T-cell (primary cell): ENCODE measurements around the gene FANCE. TPM values are rescaled to one million over a fixed set of nuclear protein-coding genes. Genes with fewer than 3 reads are reported as not detected.
A peak's percentile ranks its signal among the peaks of the same experiment; 100 is the strongest.

ENCODE experiments used
- ATAC-seq, 4 experiments: fragments of 200-7000 bp in 3 of 4; fragments of 150-1000 bp in 1 of 4; cut with Tn5 transposase; replicated peaks in 1 of 4; 1 replicate in 3 of 4; 2 replicates in 1 of 4; pipeline ENCODE4 v1.10.0; 2021; ENCODE audit warnings: moderate library complexity in 3 of 4, mild to moderate bottlenecking in 2 of 4, moderate number of reproducible peaks in 1 of 4
- CTCF ChIA-PET, 2 donors: fragments of 300-600 bp; sonication (Branson Sonifier 250); formaldehyde crosslinking; loops; one replicate each; lab custom pipeline; 2022; ENCODE audit warnings: antibody characterized with exemption in 2 of 2; lab: Charles Lee
- POLR2A ChIA-PET, 2 donors: fragments of 300-600 bp; sonication (Branson Sonifier 250); formaldehyde crosslinking; loops; one replicate each; lab custom pipeline; 2022; ENCODE audit warnings: antibody characterized with exemption in 2 of 2; lab: Charles Lee
- DNase-seq, 35 experiments: peaks; one replicate each; pipeline versions ENCODE4 v3.0.0 to v3.0.0-alpha.2; 2013 to 2023
- H3K27ac ChIP-seq: one replicate; pipeline ENCODE4 v1.5.1; 2013; ENCODE audit warnings: low read length
- H3K27me3 ChIP-seq, 2 experiments: replicated peaks in 1 of 2; 1 replicate in 1 of 2; 2 replicates in 1 of 2; pipeline versions ENCODE4 v1.6.1 to v1.7.0; 2013; ENCODE audit warnings: low read length in 1 of 2, mixed read lengths in 1 of 2; ENCODE audit not compliant: control insufficient read depth in 2 of 2, insufficient read depth in 2 of 2; ENCODE audit errors: extremely low read depth in 1 of 2
- H3K36me3 ChIP-seq, 2 donors: 1 replicate in 1 of 2; 2 replicates in 1 of 2; pipeline versions ENCODE4 v1.6.1 to v1.7.0; 2013; ENCODE audit warnings: low read length in 1 of 2; ENCODE audit not compliant: control insufficient read depth in 2 of 2, insufficient read depth in 1 of 2; ENCODE audit errors: extremely low read depth in 1 of 2
- H3K4me1 ChIP-seq, 2 experiments: 1 replicate in 1 of 2; 2 replicates in 1 of 2; pipeline versions ENCODE4 v1.6.1 to v1.7.0; 2013; ENCODE audit warnings: low read length in 2 of 2, mixed read lengths in 1 of 2; ENCODE audit not compliant: insufficient read depth in 2 of 2, control insufficient read depth in 1 of 2; ENCODE audit errors: extremely low read depth in 1 of 2
- H3K4me3 ChIP-seq, 2 donors: 1 replicate in 1 of 2; 2 replicates in 1 of 2; pipeline versions ENCODE4 v1.5.1 to v1.7.0; 2013; ENCODE audit warnings: mild to moderate bottlenecking in 2 of 2, low read length in 1 of 2, moderate library complexity in 1 of 2; ENCODE audit not compliant: control insufficient read depth in 1 of 2; ENCODE audit errors: extremely low read depth in 1 of 2
- H3K9me3 ChIP-seq: 2 replicates; pipeline ENCODE4 v1.7.0; 2013
- H3K27ac Mint-ChIP-seq, 2 donors: one replicate each; pipeline ENCODE4 v1.8.0; 2020 to 2021; ENCODE audit warnings: mild to moderate bottlenecking in 2 of 2, mixed read lengths in 2 of 2
- H3K27me3 Mint-ChIP-seq, 2 donors: one replicate each; pipeline ENCODE4 v1.8.0; 2021 to 2022; ENCODE audit warnings: mixed read lengths in 2 of 2
- H3K36me3 Mint-ChIP-seq: one replicate; pipeline ENCODE4 v1.8.0; 2021; ENCODE audit warnings: mixed read lengths
- H3K4me1 Mint-ChIP-seq, 3 donors: one replicate each; pipeline ENCODE4 v1.8.0; 2020 to 2022; ENCODE audit warnings: mixed read lengths in 3 of 3, mild to moderate bottlenecking in 1 of 3
- H3K4me3 Mint-ChIP-seq, 3 donors: one replicate each; pipeline ENCODE4 v1.8.0; 2020 to 2022; ENCODE audit warnings: mild to moderate bottlenecking in 3 of 3, mixed read lengths in 3 of 3, moderate library complexity in 3 of 3
- H3K9me3 Mint-ChIP-seq, 3 donors: one replicate each; pipeline ENCODE4 v1.8.0; 2020 to 2022; ENCODE audit warnings: mixed read lengths in 3 of 3
- WGBS: methylation state at CpG from one replicate; pipeline ENCODE4 v1.1.5; 2013; ENCODE audit warnings: missing lambda C conversion rate; ENCODE audit not compliant: insufficient coverage; 5-methylcytosine and 5-hydroxymethylcytosine counted together
- total RNA-seq, 35 experiments: library from RNA in 6 of 35; stranded (reverse) in 6 of 35; fragments of 120-200 nt in 1 of 35; gene quantifications; one replicate each; pipeline versions ENCODE4 v1.2.1 to v1.2.4 and lab custom pipeline; 2013 to 2026

Gene FANCE
- total RNA-seq, 5 donors from 2014 or later (not counting 1 experiment from before 2014, with no cell fraction given): 5.6 to 12.8 (median 11.7) TPM

DNA sequence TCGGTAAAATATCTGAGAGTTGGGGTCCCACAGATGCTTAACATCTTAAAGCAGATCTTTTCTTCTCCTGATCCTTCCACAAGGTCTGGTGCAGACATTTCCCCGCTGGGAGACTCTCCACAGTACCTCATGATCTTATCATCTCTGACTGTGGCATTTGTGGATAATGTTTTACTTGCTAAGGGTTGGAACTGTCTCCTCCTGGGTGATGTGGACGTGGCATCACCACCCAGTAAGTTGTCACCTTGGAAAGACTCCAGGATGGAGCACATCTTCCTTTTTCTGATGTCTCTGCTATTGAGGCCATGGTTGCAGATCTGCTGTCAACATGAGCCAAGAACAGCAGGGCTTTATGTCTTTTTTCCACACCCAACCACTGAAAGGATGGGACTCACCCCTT, 42.0 kb upstream of the FANCE start:
- H3K4me1 ChIP-seq: peaks cover 7 to 16% of the 10 kb centered on the region in 2 experiments
- H3K27me3 ChIP-seq: no peaks in the 10 kb centered on the region
- WGBS: 44% methylated on average over 1 of the region's 3 CpGs
- Mint-ChIP-seq H3K36me3 (peaks cover 29% of the 10 kb centered on the region), H3K4me3 (peak overlapping the region in 1 of 3 donors; percentile 59), H3K9me3 (no peaks in the 10 kb centered on the region), H3K27me3 (no peaks in the 10 kb centered on the region), H3K4me1 (peaks cover 38 to 54% (median 40%) of the 10 kb centered on the region in 3 donors), H3K27ac (peak overlapping the region; percentile 65 to 84)
- no peak overlapping the region for H3K27ac ChIP-seq
- no peak overlapping the region for H3K4me3 ChIP-seq
- DNase-seq (no peak), ATAC-seq (no peak)
- ChIA-PET POLR2A (no interaction called here), CTCF (no interaction called here)
- H3K9me3 ChIP-seq: no peaks in the 10 kb centered on the region
- peaks cover 12 to 28% of the 10 kb centered on the region in 2 donors for H3K36me3 ChIP-seq

DNA sequence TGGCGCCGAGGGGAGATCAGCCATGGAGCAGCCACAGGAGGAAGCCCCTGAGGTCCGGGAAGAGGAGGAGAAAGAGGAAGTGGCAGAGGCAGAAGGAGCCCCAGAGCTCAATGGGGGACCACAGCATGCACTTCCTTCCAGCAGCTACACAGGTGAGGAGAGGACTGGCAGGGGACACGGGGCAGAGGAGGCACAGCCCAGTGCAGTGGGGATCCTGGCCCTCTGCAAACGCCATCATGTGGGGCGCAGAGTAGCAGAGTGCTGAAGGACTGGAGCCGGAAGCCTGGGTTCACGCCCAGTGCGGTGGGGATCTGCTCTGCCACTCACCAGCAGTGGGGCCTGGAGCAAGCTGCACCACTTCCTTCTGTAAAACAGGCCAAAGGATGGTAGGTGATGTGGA, 41.1 kb upstream of the FANCE start:
- Mint-ChIP-seq H3K27ac (peak overlapping the region; percentile 65 to 84), H3K27me3 (no peaks in the 10 kb centered on the region), H3K4me1 (peaks cover 43 to 58% (median 45%) of the 10 kb centered on the region in 3 donors), H3K36me3 (peaks cover 35% of the 10 kb centered on the region), H3K4me3 (peak overlapping the region in 2 of 3 donors; percentile 46 to 59), H3K9me3 (no peaks in the 10 kb centered on the region)
- CTCF ChIA-PET: interaction anchor here in 1 of 2 donors (0.6 to 1.3 kb wide), 2 partner anchors 61 to 97 kb away, joined by 4 to 5 read pairs; no protein-coding TSS in a partner anchor
- ATAC-seq (peak; percentile 64 to 82 (median 78)), DNase-seq (peak in 16 of 35 experiments; percentile 1 to 34 (median 14))
- H3K4me1 ChIP-seq: peaks cover 7 to 16% of the 10 kb centered on the region in 2 experiments
- peaks cover 12 to 32% of the 10 kb centered on the region in 2 donors for H3K36me3 ChIP-seq
- WGBS: 45% methylated on average over 9 of the region's 9 CpGs
- H3K4me3 ChIP-seq: peak overlapping the region in 1 of 2 donors; percentile 2
- POLR2A ChIA-PET: no interaction called here
- no peaks in the 10 kb centered on the region for H3K27me3 ChIP-seq
- H3K27ac ChIP-seq: no peak overlapping the region
- H3K9me3 ChIP-seq: no peaks in the 10 kb centered on the region

DNA sequence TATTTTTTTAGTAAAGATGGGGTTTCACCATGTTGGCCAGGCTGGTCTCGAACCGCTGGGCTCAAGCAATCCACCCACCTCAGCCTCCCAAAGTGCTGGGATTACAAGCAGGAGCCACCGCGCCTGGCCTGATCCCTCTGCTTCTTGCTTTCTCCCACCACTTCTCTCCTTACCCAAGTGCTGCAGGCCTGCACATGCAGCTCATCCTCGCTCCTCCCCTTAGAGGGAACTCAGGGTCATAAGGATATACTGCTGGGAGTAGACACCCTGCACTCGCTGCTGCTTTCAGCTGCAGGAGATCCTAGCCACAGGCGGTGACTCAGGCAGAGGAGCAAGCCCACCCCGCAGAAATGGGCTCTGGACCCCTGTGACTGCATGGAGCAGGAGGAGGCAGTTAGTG, 40.0 kb upstream of the FANCE start:
- peak overlapping the region in 1 of 3 donors; percentile 16 for H3K4me3 Mint-ChIP-seq
- POLR2A ChIA-PET: interaction anchor here in 1 of 2 donors (0.6 kb wide), 1 partner anchor 69 kb away, joined by 3 read pairs; no protein-coding TSS in a partner anchor
- peaks cover 35% of the 10 kb centered on the region for H3K36me3 Mint-ChIP-seq

DNA sequence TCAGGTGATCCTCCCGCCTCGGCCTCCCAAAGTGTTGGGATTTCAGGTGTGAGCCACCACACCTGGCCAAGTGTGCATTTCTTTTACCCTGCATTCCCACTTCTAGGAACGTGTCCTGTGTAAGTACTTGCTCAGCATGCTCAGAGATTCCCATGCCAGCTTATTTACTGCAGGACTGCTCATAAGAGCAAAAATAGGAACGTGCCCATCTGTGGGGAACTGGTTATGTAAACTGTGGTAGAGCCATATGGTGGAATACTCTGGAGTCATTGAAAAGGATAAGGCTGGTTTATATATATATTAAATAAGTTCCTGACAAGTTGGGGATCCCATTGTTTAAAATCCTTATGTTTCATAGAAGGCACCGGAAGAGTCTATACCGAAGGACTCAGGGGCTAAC, 38.2 kb upstream of the FANCE start:
- DNase-seq (no peak), ATAC-seq (no peak)
- H3K36me3 ChIP-seq: peaks cover 12 to 42% of the 10 kb centered on the region in 2 donors
- 100% methylated on average over 2 of the region's 6 CpGs for WGBS
- Mint-ChIP-seq H3K9me3 (no peaks in the 10 kb centered on the region), H3K36me3 (peaks cover 40% of the 10 kb centered on the region), H3K4me1 (peaks cover 56 to 67% (median 60%) of the 10 kb centered on the region in 3 donors), H3K27ac (no peak overlapping the region), H3K4me3 (no peak overlapping the region), H3K27me3 (no peaks in the 10 kb centered on the region)
- ChIA-PET CTCF (interaction anchor here in 1 of 2 donors (0.7 kb wide), 1 partner anchor 683 kb away, joined by 4 read pairs; no protein-coding TSS in a partner anchor), POLR2A (no interaction called here)
- no peak overlapping the region for H3K4me3 ChIP-seq
- H3K9me3 ChIP-seq: no peaks in the 10 kb centered on the region
- H3K27me3 ChIP-seq: no peaks in the 10 kb centered on the region
- no peak overlapping the region for H3K27ac ChIP-seq
- H3K4me1 ChIP-seq: peaks cover 14 to 35% of the 10 kb centered on the region in 2 experiments

More for the DNA sequence above, 40.0 kb upstream of the FANCE start:
- Histone ChIP-seq H3K9me3 (no peaks in the 10 kb centered on the region), H3K36me3 (peaks cover 10 to 40% of the 10 kb centered on the region in 2 donors), H3K4me3 (no peak overlapping the region), H3K27me3 (no peaks in the 10 kb centered on the region), H3K27ac (no peak overlapping the region), H3K4me1 (peaks cover 7 to 17% of the 10 kb centered on the region in 2 experiments)
- Mint-ChIP-seq H3K27me3 (no peaks in the 10 kb centered on the region), H3K4me1 (peaks cover 48 to 58% (median 48%) of the 10 kb centered on the region in 3 donors), H3K9me3 (no peaks in the 10 kb centered on the region), H3K27ac (no peak overlapping the region)
- ATAC-seq (no peak), DNase-seq (no peak)
- CTCF ChIA-PET: interaction anchor here in 1 of 2 donors (0.6 to 1.3 kb wide), 2 partner anchors 62 to 83 kb away, joined by 4 read pairs; no protein-coding TSS in a partner anchor
- 93% methylated on average over 8 of the region's 8 CpGs for WGBS

DNA sequence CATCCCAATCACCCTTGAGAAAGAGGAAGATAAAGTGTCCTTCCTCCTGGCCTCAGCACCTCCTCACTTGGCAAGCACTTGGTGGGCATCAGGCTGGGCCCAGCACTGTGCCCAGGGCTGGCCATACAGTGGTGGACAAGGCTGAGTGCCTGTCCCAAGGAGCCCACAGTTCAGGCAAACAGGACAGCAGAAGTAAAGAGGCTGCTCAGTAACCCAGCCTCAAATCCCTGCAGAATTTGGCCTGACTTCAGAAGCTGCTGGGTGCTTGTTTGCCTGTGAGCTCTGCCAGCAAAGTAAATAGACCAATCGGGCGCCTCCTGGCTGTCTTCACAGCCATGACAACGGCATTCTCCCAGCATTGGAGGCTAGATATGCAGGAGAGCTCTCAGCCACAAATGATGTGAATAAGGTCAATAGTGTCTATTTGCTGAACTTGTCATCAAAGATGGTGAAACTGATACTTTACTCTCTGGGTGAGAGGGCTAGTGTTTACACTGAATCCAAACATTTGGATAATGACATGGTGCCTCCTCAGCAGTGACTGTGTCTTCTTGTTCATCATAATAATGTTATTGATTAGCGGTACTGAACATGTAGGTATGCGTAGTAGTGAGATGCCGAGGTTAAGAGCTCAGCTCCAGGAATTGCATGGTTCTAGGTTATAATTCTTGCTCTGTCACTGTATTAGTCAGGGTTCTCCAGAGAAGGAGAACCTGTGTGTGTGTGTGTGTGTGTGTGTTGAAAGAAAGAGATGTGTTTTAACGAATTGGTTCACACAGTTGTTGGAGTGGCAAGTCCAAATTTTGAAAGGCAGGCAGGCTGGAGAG, 36.9 kb upstream of the FANCE start:
- Histone ChIP-seq H3K9me3 (no peaks in the 10 kb centered on the region), H3K27me3 (no peaks in the 10 kb centered on the region), H3K27ac (no peak overlapping the region), H3K4me3 (no peak overlapping the region), H3K4me1 (peaks cover 21 to 46% of the 10 kb centered on the region in 2 experiments), H3K36me3 (peaks cover 13 to 47% of the 10 kb centered on the region in 2 donors)
- CTCF ChIA-PET: interaction anchor here (0.6 to 1.0 kb wide), 3 partner anchors 72 to 110 kb away, joined by 3 to 6 read pairs (median 4); no protein-coding TSS in a partner anchor
- ATAC-seq (peak in 1 of 4 experiments; percentile 38), DNase-seq (peak in 16 of 35 experiments; percentile 7 to 45 (median 20))
- POLR2A ChIA-PET: no interaction called here
- H3K36me3 Mint-ChIP-seq: peaks cover 40% of the 10 kb centered on the region
- no peak overlapping the region for H3K4me3 Mint-ChIP-seq
- no peaks in the 10 kb centered on the region for H3K9me3 Mint-ChIP-seq
- 89% methylated on average over 6 of the region's 7 CpGs for WGBS
- H3K4me1 Mint-ChIP-seq: peaks cover 58 to 67% (median 62%) of the 10 kb centered on the region in 3 donors
- H3K27ac Mint-ChIP-seq: peak overlapping the region; percentile 25 to 40
- no peaks in the 10 kb centered on the region for H3K27me3 Mint-ChIP-seq

DNA sequence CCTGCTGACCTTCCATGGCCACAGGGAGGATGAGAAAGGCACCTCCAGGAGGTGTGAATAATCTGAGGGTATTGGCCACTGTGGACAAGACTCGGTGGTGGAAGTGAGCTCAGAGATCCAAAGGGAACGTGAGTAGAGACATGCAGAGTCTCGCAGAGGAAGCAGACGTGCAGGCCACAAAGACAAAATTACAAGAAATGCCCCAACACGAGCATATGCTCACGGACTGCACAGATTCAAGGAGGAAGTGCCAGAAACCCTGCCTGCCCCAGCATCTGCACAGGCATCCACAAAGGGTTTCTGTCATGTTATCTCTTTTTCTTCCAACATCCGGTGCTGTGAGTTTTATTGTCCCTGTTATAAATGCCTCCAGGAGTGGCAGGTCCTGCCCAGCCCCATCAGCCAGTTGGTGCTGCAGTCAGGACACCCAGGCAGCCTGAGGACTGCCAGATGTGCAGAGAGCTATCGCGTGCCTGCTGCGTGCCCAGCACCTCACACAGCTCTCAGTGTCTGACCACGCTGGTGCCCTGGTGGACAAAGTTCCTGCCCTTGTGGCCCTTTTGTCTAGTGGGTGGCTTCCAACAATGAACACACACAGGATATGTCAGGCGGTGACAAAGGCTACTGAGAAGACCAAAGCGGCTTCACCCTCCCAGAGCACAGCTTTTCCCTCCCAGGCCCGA, 34.0 kb upstream of the FANCE start:
- no peak overlapping the region for H3K27ac ChIP-seq
- Mint-ChIP-seq H3K36me3 (peaks cover 27% of the 10 kb centered on the region), H3K4me1 (peaks cover 45 to 46% (median 45%) of the 10 kb centered on the region in 3 donors), H3K9me3 (no peaks in the 10 kb centered on the region), H3K27ac (peak overlapping the region; percentile 84 to 86), H3K4me3 (peak overlapping the region in 1 of 3 donors; percentile 68), H3K27me3 (no peaks in the 10 kb centered on the region)
- WGBS: 68% methylated on average over 11 of the region's 14 CpGs
- no peak overlapping the region for H3K4me3 ChIP-seq
- ChIA-PET CTCF (interaction anchor here in 1 of 2 donors (1.5 kb wide), 1 partner anchor 124 kb away, joined by 3 read pairs; no protein-coding TSS in a partner anchor), POLR2A (no interaction called here)
- no peaks in the 10 kb centered on the region for H3K9me3 ChIP-seq
- ATAC-seq (peak in 3 of 4 experiments; percentile 21 to 47 (median 27)), DNase-seq (peak in 1 of 35 experiments; percentile 6)
- H3K4me1 ChIP-seq: peaks cover 14 to 36% of the 10 kb centered on the region in 2 experiments
- H3K36me3 ChIP-seq: peaks cover 8 to 46% of the 10 kb centered on the region in 2 donors
- no peaks in the 10 kb centered on the region for H3K27me3 ChIP-seq
